HG03066 (cell line): ENCODE data around the gene CFAP99.
A peak's percentile ranks its signal among the peaks of the same experiment; 100 is the strongest.
"Not testable (repeated sequence)": the region's sequence is repeated elsewhere in the genome, so short reads cannot be mapped to it uniquely, and the experiment has no call there.

Experiments used
- ATAC-seq: cut with Tn5 transposase; IDR thresholded peaks from one replicate; pipeline ENCODE4 v1.9.1; 2021; ENCODE audit warnings: low read depth; ENCODE audit not compliant: unreplicated experiment

Gene CFAP99

GRCh38 chr4:2465032-2465431, 46.3 kb downstream of the CFAP99 start:
- no peak for ATAC-seq

DNA sequence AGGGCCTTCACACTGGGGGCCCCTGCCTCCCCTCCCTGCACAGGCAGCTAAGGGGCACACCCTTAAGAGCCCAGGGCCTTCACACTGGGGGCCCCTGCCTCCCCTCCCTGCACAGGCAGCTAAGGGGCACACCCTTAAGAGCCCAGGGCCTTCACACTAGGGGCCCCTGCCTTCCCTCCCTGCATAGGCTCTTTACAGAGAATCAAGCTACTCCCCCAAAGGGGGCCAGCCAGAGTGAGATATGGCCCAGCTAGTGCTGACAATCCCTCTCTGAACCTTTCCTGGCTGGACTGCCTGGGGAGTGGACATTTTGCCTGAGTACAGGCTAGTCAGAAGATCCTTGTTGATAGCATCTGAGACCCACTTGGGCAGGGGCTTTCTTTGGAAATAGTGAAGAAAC, 46.8 kb downstream of the CFAP99 start:
- not testable (repeated sequence) for ATAC-seq

- peak; percentile 72 for ATAC-seq
These were observed 49.9 kb downstream of the CFAP99 start, which contains the start of gene RNF4 for GRCh38 chr4:2468456-2469191. RNF4 (plus strand) TSS chr4:2469106; CDS start chr4:2490494, 21,388 bp downstream.

GRCh38 chr4:2469192-2469984, 50.6 kb downstream of the CFAP99 start:
- ATAC-seq: peak; percentile 55

DNA sequence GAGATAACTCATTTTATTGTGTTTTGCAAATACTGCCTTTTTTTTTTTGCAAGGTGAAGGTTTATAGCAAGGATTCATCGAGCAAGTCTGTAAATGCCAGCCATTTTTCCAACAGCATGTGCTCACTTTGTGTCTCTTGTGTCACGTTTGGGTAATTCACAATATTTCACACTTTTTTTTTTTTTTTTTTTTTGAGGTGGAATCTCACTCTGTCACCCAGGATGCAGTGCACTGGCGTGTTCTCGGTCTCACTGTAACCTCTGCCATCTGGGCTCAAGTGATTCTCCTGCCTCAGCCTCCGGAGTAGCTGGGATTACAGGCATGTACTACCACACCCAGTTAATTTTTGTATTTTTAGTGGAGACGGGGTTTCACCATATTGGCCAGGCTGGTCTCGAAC, 52.0 kb downstream of the CFAP99 start:
- no peak for ATAC-seq

DNA sequence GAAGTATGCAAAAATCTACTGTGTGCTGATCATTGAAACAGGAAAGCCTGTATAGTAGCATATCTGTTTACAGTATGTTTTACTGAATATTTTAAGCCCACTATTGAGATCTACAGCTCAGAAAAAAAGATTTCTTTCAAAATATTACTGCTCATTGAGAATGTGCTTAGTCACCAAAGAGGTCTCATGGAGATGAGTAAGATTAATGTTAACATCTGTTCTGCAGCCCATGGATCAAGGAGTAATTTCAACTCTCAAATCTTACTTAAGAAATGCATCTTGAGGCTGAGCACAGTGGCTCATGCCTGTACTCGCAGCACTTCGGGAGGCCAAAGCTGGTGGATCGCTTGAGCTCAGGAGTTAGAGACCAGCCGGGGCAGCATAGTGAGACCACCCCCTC, 53.4 kb downstream of the CFAP99 start:
- no peak for ATAC-seq

GRCh38 chr4:2478229-2478628, 59.5 kb downstream of the CFAP99 start:
- no peak for ATAC-seq

GRCh38 chr4:2480649-2481048, 61.9 kb downstream of the CFAP99 start:
- ATAC-seq: no peak

GRCh38 chr4:2482192-2482591, 63.4 kb downstream of the CFAP99 start:
- ATAC-seq: no peak

- no peak for ATAC-seq
These were observed 63.9 kb downstream of the CFAP99 start for GRCh38 chr4:2482693-2483092.

GRCh38 chr4:2483237-2483636, 64.5 kb downstream of the CFAP99 start:
- no peak for ATAC-seq

DNA sequence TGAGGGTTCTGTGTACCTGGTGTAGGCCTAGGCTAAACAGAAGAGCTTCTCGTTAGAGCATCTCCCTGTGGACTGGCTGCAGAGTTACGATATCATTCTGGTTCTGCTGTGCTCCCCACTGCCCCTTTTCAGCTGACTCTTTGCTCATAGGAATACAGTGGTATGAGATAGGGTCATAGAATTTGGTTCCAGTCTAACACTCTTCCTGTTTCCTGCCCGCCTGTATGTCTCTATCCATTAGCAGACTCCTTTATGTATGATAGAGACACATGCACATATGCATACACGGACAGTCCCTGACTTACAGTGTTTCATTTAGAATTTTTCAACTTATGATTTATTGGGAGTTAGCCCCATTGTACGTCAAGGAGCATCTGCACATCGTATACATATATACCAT, 65.4 kb downstream of the CFAP99 start:
- ATAC-seq: no peak

DNA sequence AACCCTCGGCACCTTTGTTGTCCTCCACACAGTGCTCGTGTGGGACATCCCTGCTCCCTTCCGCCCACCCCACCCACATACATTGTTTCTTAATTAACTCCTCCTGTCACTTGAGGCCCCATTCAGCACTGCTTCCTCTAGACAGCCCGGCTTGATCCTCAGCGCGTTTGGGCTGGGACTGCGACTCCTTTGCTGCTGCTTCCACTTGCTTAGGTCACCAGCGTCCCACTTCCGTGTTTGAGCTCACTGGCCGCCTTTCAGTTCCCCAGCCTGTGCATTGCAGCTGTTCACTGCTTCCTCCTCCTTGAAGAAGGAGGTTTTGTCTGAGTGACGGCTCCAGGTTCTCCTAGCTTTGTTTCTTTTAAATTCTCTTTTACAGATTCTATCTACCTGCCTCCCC, 66.2 kb downstream of the CFAP99 start:
- peak; percentile 80 for ATAC-seq

GRCh38 chr4:2485956-2486355, 67.2 kb downstream of the CFAP99 start:
- ATAC-seq: no peak

DNA sequence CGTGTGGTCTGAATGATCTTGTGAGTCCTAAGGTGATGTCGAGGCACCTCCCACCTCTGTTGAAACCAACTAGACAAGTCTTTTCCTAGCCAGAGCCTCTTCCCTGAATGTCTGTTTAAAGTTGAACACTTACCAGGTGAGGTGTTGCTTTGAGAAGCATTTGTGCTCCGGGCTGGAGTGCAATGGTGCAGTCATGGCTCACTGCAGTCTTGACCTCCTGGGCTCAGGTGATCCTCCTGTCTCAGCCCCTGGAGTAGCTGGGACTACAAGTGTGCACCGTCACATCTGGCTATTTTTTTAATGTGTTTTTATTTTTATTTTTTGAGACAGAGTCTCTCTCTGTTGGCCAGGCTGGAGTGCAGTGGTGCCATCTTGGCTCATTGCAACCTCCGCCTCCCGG, 68.2 kb downstream of the CFAP99 start:
- ATAC-seq: no peak

DNA sequence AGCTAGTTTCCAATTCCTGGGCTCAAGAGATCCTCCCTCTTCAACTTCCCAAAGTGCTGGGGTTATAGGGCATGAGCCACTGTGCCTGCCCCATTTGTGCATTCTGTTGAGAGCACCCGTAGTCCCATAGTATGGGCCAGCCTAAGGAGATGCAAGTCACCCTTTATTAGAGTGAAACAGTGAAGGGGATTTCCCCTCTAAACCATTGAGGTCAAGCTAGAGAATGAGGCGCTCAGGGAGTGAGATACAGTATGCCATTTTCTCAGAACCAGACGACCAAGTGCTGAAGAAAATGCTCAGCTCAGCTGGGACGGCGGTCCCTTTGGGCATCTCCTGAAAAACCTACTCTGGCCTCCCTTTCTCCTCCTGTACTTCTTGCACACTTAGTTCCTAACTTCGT, 68.9 kb downstream of the CFAP99 start:
- peak; percentile 67 for ATAC-seq

DNA sequence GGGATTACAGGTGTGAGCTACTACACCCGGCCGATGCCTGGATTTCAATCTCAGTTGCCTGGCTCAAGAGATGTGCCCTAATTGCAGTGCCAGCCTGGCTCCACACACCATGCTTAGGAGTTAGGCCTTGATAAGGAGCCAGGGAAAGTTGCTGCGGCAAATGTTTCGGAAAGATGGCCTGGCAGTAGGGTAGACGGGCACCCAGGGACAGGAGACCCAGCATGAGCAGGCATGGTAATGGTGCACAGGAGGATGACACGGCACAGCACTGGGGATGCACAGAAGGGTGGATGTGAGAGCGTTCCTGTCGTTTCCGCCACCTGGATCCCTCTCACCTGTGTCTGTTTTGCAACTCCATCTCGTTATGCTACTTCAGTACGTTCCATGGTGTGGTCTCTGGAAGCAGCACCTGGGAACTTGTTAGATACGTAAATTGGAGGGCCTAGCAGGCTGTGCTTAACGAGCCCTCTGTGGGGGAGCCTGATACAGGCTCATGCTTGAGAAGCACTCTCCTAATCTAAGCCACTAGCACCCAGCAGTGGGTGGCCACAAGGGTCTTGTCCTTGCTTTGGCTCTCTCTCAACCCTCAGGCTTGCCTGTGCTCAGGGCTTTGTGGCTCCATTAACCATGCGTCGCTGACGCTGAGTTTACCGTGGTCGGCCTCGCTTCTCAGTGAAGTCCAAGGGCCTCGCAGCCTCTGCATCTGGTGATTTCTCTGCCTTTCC, 70.5 kb downstream of the CFAP99 start:
- ATAC-seq: no peak

GRCh38 chr4:2489841-2490552, 71.2 kb downstream of the CFAP99 start:
- ATAC-seq: no peak

DNA sequence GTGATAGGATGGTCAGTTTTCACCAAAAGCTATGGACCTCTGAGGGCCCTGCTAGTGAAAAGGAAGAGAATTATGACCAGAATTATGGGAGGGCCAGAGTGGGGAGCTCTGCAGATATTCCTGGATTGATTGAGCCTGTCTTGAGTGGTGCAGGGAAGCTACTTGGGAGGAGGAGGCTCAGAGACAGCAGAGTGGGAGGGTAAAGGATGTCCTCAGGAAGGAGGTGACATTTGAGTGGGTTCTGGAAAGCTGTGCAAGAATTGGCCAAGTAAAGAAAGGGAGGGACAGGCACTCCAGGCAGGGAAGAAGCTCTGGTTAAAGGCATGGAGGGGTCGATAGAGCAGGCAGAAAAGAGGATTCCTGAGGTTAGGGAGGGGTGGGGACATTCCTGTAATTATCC, 74.2 kb downstream of the CFAP99 start:
- no peak for ATAC-seq

DNA sequence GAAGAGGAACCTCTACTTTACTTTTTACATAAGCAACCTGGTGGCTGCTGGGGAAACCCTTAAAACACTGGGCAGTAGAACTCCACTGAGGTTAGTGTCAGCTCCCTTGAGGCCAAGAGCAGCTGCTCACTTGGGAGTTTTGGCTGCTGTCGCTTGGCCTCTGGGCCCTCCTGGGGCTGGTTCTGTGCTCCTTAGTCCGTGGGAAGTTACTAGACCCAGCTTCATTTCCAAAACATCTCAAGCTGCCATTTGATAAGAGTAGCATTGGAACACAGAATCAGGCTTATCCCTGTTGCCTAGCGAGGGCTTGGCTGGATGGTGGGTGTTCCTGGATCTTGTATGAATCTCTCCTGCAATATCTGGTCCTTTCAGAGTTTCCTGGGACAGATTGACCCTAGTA, 76.2 kb downstream of the CFAP99 start:
- ATAC-seq: no peak

- ATAC-seq: no peak
These were observed 78.6 kb downstream of the CFAP99 start for GRCh38 chr4:2497324-2497723.
